SU-DHL-6 (cell line): ENCODE measurements around the gene GRIK1.

Experiments
- H2AFZ ChIP-seq: fragments of 200-600 bp; sonication (generic); 2 replicates; pipeline ENCODE4 v1.6.1; 2014; ENCODE audit warnings: low read depth, mild to moderate bottlenecking, moderate library complexity, mixed read lengths, antibody characterized with exemption, low read length; ENCODE audit not compliant: severe bottlenecking
- H3F3A ChIP-seq: fragments of 200-600 bp; shearing (Covaris generic); 2 replicates; pipeline ENCODE4 v1.6.0; 2016; ENCODE audit warnings: antibody characterized with exemption, mild to moderate bottlenecking; ENCODE audit not compliant: insufficient read depth
- H3K27ac ChIP-seq: fragments of 200-600 bp; sonication (generic); 2 replicates; pipeline ENCODE4 v1.5.1; 2016; ENCODE audit warnings: low read depth, mild to moderate bottlenecking, low read length, moderate library complexity, mixed read lengths
- H3K27me3 ChIP-seq: fragments of 200-600 bp; sonication (generic), shearing (Covaris generic); 2 replicates; pipeline ENCODE4 v1.6.0; 2014; ENCODE audit warnings: mild to moderate bottlenecking, low read length
- H3K36me3 ChIP-seq: fragments of 200-600 bp; sonication (generic); 2 replicates; pipeline ENCODE4 v1.6.1; 2014; ENCODE audit warnings: mild to moderate bottlenecking, low read length, mixed read lengths
- H3K4me2 ChIP-seq: fragments of 300-600, 200-600 bp; shearing (Covaris generic), sonication (generic); 2 replicates; pipeline ENCODE4 v1.6.0; 2014; ENCODE audit warnings: low read length, low read depth, mild to moderate bottlenecking; ENCODE audit not compliant: poor library complexity, severe bottlenecking
- H3K4me3 ChIP-seq: fragments of 200-600 bp; sonication (generic); 2 replicates; pipeline ENCODE4 v1.5.1; 2014; ENCODE audit warnings: antibody characterized with exemption, low read length, mild to moderate bottlenecking, mixed read lengths; ENCODE audit not compliant: insufficient read depth, poor library complexity, severe bottlenecking
- H3K79me2 ChIP-seq: fragments of 200-600 bp; sonication (generic); 2 replicates; pipeline ENCODE4 v1.6.1; 2014; ENCODE audit warnings: mild to moderate bottlenecking, low read length, moderate library complexity; ENCODE audit not compliant: insufficient read depth
- H3K9ac ChIP-seq: fragments of 200-600 bp; sonication (generic); 2 replicates; pipeline ENCODE4 v1.7.0; 2014; ENCODE audit warnings: mild to moderate bottlenecking, low read length
- H3K9me2 ChIP-seq: fragments of 200-600 bp; sonication (generic); replicated peaks from 2 replicates; pipeline ENCODE4 v1.6.1; 2014; ENCODE audit warnings: low read length; ENCODE audit not compliant: insufficient read depth
- H3K9me3 ChIP-seq: fragments of 200-600 bp; sonication (generic); 2 replicates; pipeline ENCODE4 v1.6.1; 2014; ENCODE audit warnings: low read length, mixed read lengths; ENCODE audit not compliant: insufficient read depth
- H4K20me1 ChIP-seq: fragments of 200-600 bp; sonication (generic); 2 replicates; pipeline ENCODE4 v1.6.1; 2014; ENCODE audit warnings: low read depth, mild to moderate bottlenecking, antibody characterized with exemption, low read length, moderate library complexity, mixed read lengths
- CTCF ChIP-seq: fragments of 200-600 bp; sonication (generic); IDR thresholded peaks from one replicate; pipeline ENCODE4 v1.5.1; 2017; ENCODE audit warnings: antibody characterized with exemption, mild to moderate bottlenecking, low read length, moderate library complexity; ENCODE audit not compliant: insufficient read depth, poor library complexity, severe bottlenecking
- EZH2phosphoT487 ChIP-seq: fragments of 200-600 bp; sonication (generic), shearing (Covaris generic); conservative IDR thresholded peaks from 2 replicates; pipeline ENCODE4 v1.6.1; 2018; ENCODE audit warnings: mild to moderate bottlenecking, antibody characterized with exemption, low read length, moderate library complexity, mixed read lengths

The GRIK1 gene

DNA sequence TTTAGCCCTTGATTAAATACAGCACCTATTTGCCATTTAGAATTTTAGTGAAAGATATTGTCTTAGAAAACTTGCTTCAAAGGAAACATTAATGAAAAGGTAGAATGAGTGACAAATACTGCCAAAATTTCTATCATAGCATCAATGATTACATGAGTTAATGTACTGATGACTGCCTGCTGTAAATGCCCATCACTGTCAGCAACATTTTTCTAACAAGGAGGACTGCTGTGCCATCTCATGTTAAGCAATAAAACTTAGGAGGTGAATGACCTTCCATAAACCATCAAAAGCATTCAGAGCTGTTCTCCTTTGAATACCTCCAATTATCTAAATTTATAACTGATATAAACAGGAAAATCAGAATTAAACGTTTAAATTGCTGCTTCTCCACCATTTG is 54.3 kb downstream of the GRIK1 start:
- Histone ChIP-seq H3K27ac (no peak overlapping the region), H2AFZ (no peak overlapping the region), H3K27me3 (no peaks in the 10 kb centered on the region), H3K79me2 (no peaks in the 10 kb centered on the region), H4K20me1 (no peaks in the 10 kb centered on the region), H3K9me2 (no peaks in the 10 kb centered on the region), H3K4me3 (no peak overlapping the region), H3F3A (no peaks in the 10 kb centered on the region), H3K36me3 (no peaks in the 10 kb centered on the region), H3K9me3 (no peaks in the 10 kb centered on the region), H3K4me2 (no peak overlapping the region), H3K9ac (no peak overlapping the region)
- TF ChIP-seq EZH2phosphoT487 (no peak), CTCF (no peak)

- Histone ChIP-seq H3K27ac (no peak overlapping the region), H2AFZ (no peak overlapping the region)
- TF ChIP-seq EZH2phosphoT487: no peak
- no peak for TF ChIP-seq CTCF
These were observed 63.9 kb downstream of the GRIK1 start for GRCh38 chr21:29875873-29876272.

GRCh38 chr21:29875036-29875716 is 64.6 kb downstream of the GRIK1 start:
- Histone ChIP-seq H3K27me3 (no peaks in the 10 kb centered on the region), H4K20me1 (no peaks in the 10 kb centered on the region), H3F3A (no peaks in the 10 kb centered on the region), H3K36me3 (no peaks in the 10 kb centered on the region), H3K27ac (no peak overlapping the region), H3K9me3 (no peaks in the 10 kb centered on the region), H3K79me2 (no peaks in the 10 kb centered on the region), H3K9ac (no peak overlapping the region), H3K4me2 (no peak overlapping the region), H3K9me2 (no peaks in the 10 kb centered on the region), H2AFZ (no peak overlapping the region), H3K4me3 (no peak overlapping the region)
- TF ChIP-seq CTCF: no peak
- TF ChIP-seq EZH2phosphoT487: no peak

More at GRCh38 chr21:29875873-29876272, 63.9 kb downstream of the GRIK1 start:
- H3K36me3 ChIP-seq: no peaks in the 10 kb centered on the region
- H3K4me2 ChIP-seq: no peak overlapping the region
- H3F3A ChIP-seq: no peaks in the 10 kb centered on the region
- H3K27me3 ChIP-seq: no peaks in the 10 kb centered on the region
- H3K79me2 ChIP-seq: no peaks in the 10 kb centered on the region
- H3K9me3 ChIP-seq: no peaks in the 10 kb centered on the region
- H3K9me2 ChIP-seq: no peaks in the 10 kb centered on the region
- H3K9ac ChIP-seq: no peak overlapping the region
- no peak overlapping the region for H3K4me3 ChIP-seq
- H4K20me1 ChIP-seq: no peaks in the 10 kb centered on the region
